B cell (primary cell): Measurements from ENCODE around the gene PPIP5K1. TPM values are rescaled to one million over a fixed set of nuclear protein-coding genes. Genes with fewer than 3 reads are reported as not detected.

Experiments used
- ATAC-seq: fragments of 200-7000 bp; cut with Tn5 transposase; one replicate; pipeline ENCODE4 v1.10.0; 2021; ENCODE audit warnings: low read depth, mild to moderate bottlenecking, moderate number of reproducible peaks, moderate library complexity
- CTCF ChIA-PET: fragments of 350-600 bp; sonication (Branson Sonifier 250); formaldehyde crosslinking; loops from one replicate; lab custom pipeline; 2021; ENCODE audit warnings: antibody characterized with exemption, inconsistent platforms; lab: Charles Lee
- POLR2A ChIA-PET: fragments of 350-600 bp; sonication (Branson Sonifier 250); formaldehyde crosslinking; loops from one replicate; lab custom pipeline; 2021; ENCODE audit warnings: antibody characterized with exemption; lab: Charles Lee
- DNase-seq: peaks from one replicate; pipeline ENCODE4 v3.0.0; 2013
- H2AFZ ChIP-seq: 2 replicates; pipeline ENCODE4 v1.6.1; 2012; ENCODE audit warnings: mild to moderate bottlenecking, low read depth, low read length; ENCODE audit not compliant: insufficient read depth, poor library complexity, severe bottlenecking
- H3K27ac ChIP-seq, 2 donors: 1 replicate in 1 of 2; 2 replicates in 1 of 2; pipeline ENCODE4 v1.5.1; 2012 to 2013; ENCODE audit warnings: low read length in 2 of 2, mild to moderate bottlenecking in 2 of 2, moderate library complexity in 1 of 2
- H3K27me3 ChIP-seq, 4 experiments: fragments of 200-600 bp in 1 of 4; sonication (generic) in 1 of 4; replicated peaks in 1 of 4; 1 replicate in 2 of 4; 2 replicates in 2 of 4; pipeline versions ENCODE4 v1.6.1 to v1.7.0; 2013 to 2016; ENCODE audit warnings: low read length in 3 of 4, mild to moderate bottlenecking in 2 of 4, mixed read lengths in 1 of 4, moderate library complexity in 1 of 4; ENCODE audit not compliant: insufficient read depth in 4 of 4, control insufficient read depth in 3 of 4; ENCODE audit errors: control extremely low read depth in 1 of 4
- H3K36me3 ChIP-seq, 2 experiments: replicated peaks in 1 of 2; 1 replicate in 1 of 2; 2 replicates in 1 of 2; pipeline versions ENCODE4 v1.6.1 to v1.7.1; 2013; ENCODE audit warnings: low read length in 1 of 2; ENCODE audit not compliant: insufficient read depth in 2 of 2, control insufficient read depth in 1 of 2; ENCODE audit errors: control extremely low read depth in 1 of 2, extremely low read depth in 1 of 2
- H3K4me1 ChIP-seq, 2 donors: fragments of 200-600 bp in 1 of 2; sonication (generic) in 1 of 2; 1 replicate in 1 of 2; 2 replicates in 1 of 2; pipeline versions ENCODE4 v1.5.1 to v1.6.1; 2013 to 2017; ENCODE audit warnings: low read length in 2 of 2; ENCODE audit not compliant: control insufficient read depth in 2 of 2, insufficient read depth in 2 of 2
- H3K4me2 ChIP-seq: replicated peaks from 2 replicates; pipeline ENCODE3; 2012; ENCODE audit warnings: mild to moderate bottlenecking, low read depth, low read length; ENCODE audit not compliant: poor library complexity, severe bottlenecking
- H3K4me3 ChIP-seq, 5 experiments: fragments of 200-600 bp in 1 of 5; sonication (generic) in 1 of 5; 1 replicate in 3 of 5; 2 replicates in 2 of 5; pipeline versions ENCODE4 v1.5.1 to v1.7.0; 2011 to 2016; ENCODE audit warnings: low read length in 4 of 5, mild to moderate bottlenecking in 4 of 5, low read depth in 2 of 5, control low read depth in 1 of 5, moderate library complexity in 1 of 5; ENCODE audit not compliant: insufficient read depth in 1 of 5; ENCODE audit errors: control extremely low read depth in 1 of 5, extremely low read depth in 1 of 5
- H3K79me2 ChIP-seq: fragments of 200-600 bp; sonication (generic); one replicate; pipeline ENCODE4 v1.6.0; 2016; ENCODE audit warnings: low read length; ENCODE audit not compliant: control insufficient read depth, insufficient read depth
- H3K9ac ChIP-seq: fragments of 200-600 bp; sonication (generic); 2 replicates; pipeline ENCODE4 v1.6.1; 2017; ENCODE audit warnings: mild to moderate bottlenecking, low read length, moderate library complexity
- H3K9me3 ChIP-seq, 3 donors: one replicate each; pipeline versions ENCODE4 v1.6.1 to v1.7.1; 2013; ENCODE audit warnings: low read length in 2 of 3; ENCODE audit not compliant: control insufficient read depth in 2 of 3, insufficient read depth in 1 of 3; ENCODE audit errors: control extremely low read depth in 1 of 3
- H4K20me1 ChIP-seq: 2 replicates; pipeline ENCODE4 v1.6.0; 2012; ENCODE audit warnings: mild to moderate bottlenecking, low read length; ENCODE audit not compliant: insufficient read depth, control insufficient read depth, poor library complexity, severe bottlenecking
- H3K27ac Mint-ChIP-seq: one replicate; pipeline ENCODE4 v1.8.0; 2021; ENCODE audit warnings: mixed read lengths
- H3K27me3 Mint-ChIP-seq: one replicate; pipeline ENCODE4 v1.8.0; 2021; ENCODE audit warnings: mixed read lengths
- H3K4me1 Mint-ChIP-seq: one replicate; pipeline ENCODE4 v1.8.0; 2021; ENCODE audit warnings: mixed read lengths
- H3K4me3 Mint-ChIP-seq: one replicate; pipeline ENCODE4 v1.8.0; 2021; ENCODE audit warnings: mixed read lengths
- H3K9me3 Mint-ChIP-seq: one replicate; pipeline ENCODE4 v1.8.0; 2022; ENCODE audit warnings: mixed read lengths; ENCODE audit not compliant: insufficient read depth
- CTCF ChIP-seq: fragments of 200-600 bp; IDR thresholded peaks from one replicate; pipeline ENCODE4 v1.8.0; 2022; ENCODE audit warnings: antibody characterized with exemption, mild to moderate bottlenecking
- EZH2 ChIP-seq: IDR thresholded peaks from 2 replicates; pipeline ENCODE4 v1.6.1; 2012; ENCODE audit warnings: borderline replicate concordance, low read depth, mild to moderate bottlenecking, moderate library complexity, low read length; ENCODE audit not compliant: insufficient read depth, poor library complexity, severe bottlenecking
- WGBS: methylation state at CpG from one replicate; pipeline ENCODE4 v1.1.5; 2013; ENCODE audit warnings: missing lambda C conversion rate; ENCODE audit not compliant: insufficient coverage; 5-methylcytosine and 5-hydroxymethylcytosine counted together
- intact Hi-C: fragments of 100-400 bp; cut with micrococcal nuclease; formaldehyde crosslinking; loops from one replicate; pipeline ENCODE4 v1.10.0; 2022
- polyA plus RNA-seq: library from polyadenylated mRNA; depleted of rRNA; stranded (reverse); fragments of >200 nt; gene quantifications from 2 replicates; pipeline ENCODE4 v1.2.3, GENCODE V29; 2012
- total RNA-seq, 2 donors: library from RNA; stranded (reverse); fragments of 120-200 nt in 1 of 2; gene quantifications; 1 replicate in 1 of 2; 2 replicates in 1 of 2; pipeline versions ENCODE4 v1.2.3 to v1.2.4, GENCODE V29; 2013 to 2022

Gene PPIP5K1
- total and polyA plus RNA-seq, 2 donors (not counting 1 experiment from before 2014, with no cell fraction given), result 40.6 to 88.9 TPM

- Histone ChIP-seq H3K27me3 (peaks cover 0 to 52% (median 25%) of the 10 kb centered on the region in 4 experiments), H3K9ac (no peak overlapping the region), H3K4me1 (peaks cover 31 to 37% of the 10 kb centered on the region in 2 donors), H3K9me3 (peaks cover 0 to 4% (median 0%) of the 10 kb centered on the region in 3 donors), H4K20me1 (no peaks in the 10 kb centered on the region), H2AFZ (no peak overlapping the region), H3K36me3 (no peaks in the 10 kb centered on the region), H3K4me3 (no peak overlapping the region), H3K79me2 (no peaks in the 10 kb centered on the region), H3K27ac (no peak overlapping the region), H3K4me2 (no peak overlapping the region)
- Mint-ChIP-seq H3K27me3 (peaks cover 49% of the 10 kb centered on the region), H3K27ac (no peak overlapping the region), H3K4me3 (no peak overlapping the region), H3K9me3 (no peaks in the 10 kb centered on the region), H3K4me1 (peaks cover 37% of the 10 kb centered on the region)
- ATAC-seq, result no peak
- WGBS, result 40% methylated on average over 1 of the region's 4 CpGs
- ChIA-PET CTCF (interaction anchor here (0.8 to 6.6 kb wide), 16 partner anchors 9 to 167 kb away, joined by 3 to 97 read pairs (median 4); partner anchors contain the start of genes TP53BP1, TUBGCP4 and ZSCAN29), POLR2A (interaction anchor here (0.7 to 1.3 kb wide), 2 partner anchors 21 to 25 kb away, joined by 3 read pairs; partner anchors contain the start of gene TP53BP1)
- no peak for TF ChIP-seq EZH2
- TF ChIP-seq CTCF, result peak; percentile 75
- DNase-seq, result peak; percentile 59
- intact Hi-C loops, result loop anchor here (1.0 to 10.0 kb wide), 5 partner anchors 31 to 1023 kb away; partner anchors contain the start of genes CCNDBP1, EIF3J, GOLM2 and TUBGCP4
Observed at GRCh38 chr15:43514241-43515057, 75.6 kb downstream of the PPIP5K1 start.

GRCh38 chr15:43513550-43513949, 76.5 kb downstream of the PPIP5K1 start:
- H3K4me2 ChIP-seq, result no peak overlapping the region
- TF ChIP-seq EZH2 (no peak), CTCF (no peak)
- ATAC-seq, result no peak
- Mint-ChIP-seq H3K27ac (no peak overlapping the region), H3K4me3 (no peak overlapping the region), H3K4me1 (peaks cover 30% of the 10 kb centered on the region), H3K9me3 (no peaks in the 10 kb centered on the region), H3K27me3 (peaks cover 46% of the 10 kb centered on the region)
- no peak overlapping the region for H2AFZ ChIP-seq
- ChIA-PET CTCF (interaction anchor here (0.7 to 6.6 kb wide), 7 partner anchors 8 to 407 kb away, joined by 3 to 97 read pairs (median 17); partner anchors contain the start of gene TP53BP1), POLR2A (interaction anchor here (1.3 kb wide), 1 partner anchor 20 kb away, joined by 3 read pairs; the partner anchor contains the start of gene TP53BP1)
- H3K4me1 ChIP-seq, result peaks cover 25 to 32% of the 10 kb centered on the region in 2 donors
- H3K36me3 ChIP-seq, result no peaks in the 10 kb centered on the region
- H4K20me1 ChIP-seq, result no peaks in the 10 kb centered on the region
- H3K4me3 ChIP-seq, result no peak overlapping the region
- H3K27me3 ChIP-seq, result peaks cover 0 to 43% (median 22%) of the 10 kb centered on the region in 4 experiments
- no peak overlapping the region for H3K27ac ChIP-seq
- no peak for DNase-seq
- intact Hi-C loops, result loop anchor here (5.0 to 10.0 kb wide), 4 partner anchors 141 to 1024 kb away; partner anchors contain the start of genes CCNDBP1, EIF3J, GOLM2 and TUBGCP4
- peaks cover 0 to 4% (median 0%) of the 10 kb centered on the region in 3 donors for H3K9me3 ChIP-seq
- no CpG with 5 or more reads among the region's 1 CpG for WGBS
- no peaks in the 10 kb centered on the region for H3K79me2 ChIP-seq
- no peak overlapping the region for H3K9ac ChIP-seq
